Hepatocyte (in vitro differentiated cells): ENCODE measurements around the gene CCDC85C. TPM values are rescaled to one million over a fixed set of nuclear protein-coding genes. Genes with fewer than 3 reads are reported as not detected.
A peak's percentile ranks its signal among the peaks of the same experiment; 100 is the strongest.

Experiments
- DNase-seq: peaks from one replicate; pipeline ENCODE4 v3.0.0-alpha.2; 2016; ENCODE audit warnings: low spot score
- H2AFZ ChIP-seq: fragments of 200-600 bp; sonication (generic); 2 replicates; pipeline ENCODE4 v1.6.0; 2016; ENCODE audit warnings: antibody characterized with exemption, mild to moderate bottlenecking
- H3K27ac ChIP-seq: fragments of 200-600 bp; sonication (generic); 2 replicates; pipeline ENCODE4 v1.5.1; 2016; ENCODE audit warnings: mild to moderate bottlenecking
- H3K27me3 ChIP-seq: fragments of 200-600 bp; sonication (generic); 2 replicates; pipeline ENCODE4 v1.6.1; 2016
- H3K36me3 ChIP-seq: fragments of 200-600 bp; sonication (generic); replicated peaks from 2 replicates; pipeline ENCODE4 v1.5.1; 2016; ENCODE audit warnings: low read depth; ENCODE audit not compliant: insufficient read depth
- H3K4me1 ChIP-seq: fragments of 200-600 bp; sonication (generic); 2 replicates; pipeline ENCODE4 v1.5.1; 2016; ENCODE audit warnings: mild to moderate bottlenecking, moderate library complexity; ENCODE audit not compliant: insufficient read depth
- H3K4me2 ChIP-seq: fragments of 200-600 bp; sonication (generic); 2 replicates; pipeline ENCODE4 v1.6.0; 2016
- H3K4me3 ChIP-seq: fragments of 200-600 bp; sonication (generic); 2 replicates; pipeline ENCODE4 v1.5.1; 2016; ENCODE audit warnings: mild to moderate bottlenecking
- H3K79me2 ChIP-seq: fragments of 200-600 bp; sonication (generic); 2 replicates; pipeline ENCODE4 v1.6.0; 2017; ENCODE audit warnings: mild to moderate bottlenecking
- H3K9me2 ChIP-seq: fragments of 200-600 bp; sonication (generic); replicated peaks from 2 replicates; pipeline ENCODE4 v1.6.0; 2017; ENCODE audit warnings: mild to moderate bottlenecking; ENCODE audit not compliant: insufficient read depth
- H3K9me3 ChIP-seq: fragments of 200-600 bp; sonication (generic); 2 replicates; pipeline ENCODE4 v1.5.1; 2016; ENCODE audit warnings: low read depth, mild to moderate bottlenecking
- H4K20me1 ChIP-seq: fragments of 200-600 bp; sonication (generic); 2 replicates; pipeline ENCODE4 v1.6.0; 2016; ENCODE audit warnings: mild to moderate bottlenecking; ENCODE audit not compliant: insufficient read depth, poor library complexity, severe bottlenecking
- CTCF ChIP-seq: fragments of 200-600 bp; sonication (generic); IDR thresholded peaks from 2 replicates; pipeline ENCODE4 v1.5.1; 2016; ENCODE audit warnings: antibody characterized with exemption, mild to moderate bottlenecking; ENCODE audit not compliant: poor library complexity
- EZH2 ChIP-seq: fragments of 200-600 bp; sonication (generic); IDR thresholded peaks from 2 replicates; pipeline ENCODE4 v1.6.1; 2016; ENCODE audit warnings: antibody characterized with exemption, mild to moderate bottlenecking, borderline replicate concordance
- EZH2phosphoT487 ChIP-seq: fragments of 200-600 bp; sonication (generic); IDR thresholded peaks from one replicate; pipeline ENCODE4 v1.6.1; 2018; ENCODE audit warnings: antibody characterized with exemption, mild to moderate bottlenecking, low read depth, moderate library complexity; ENCODE audit not compliant: unreplicated experiment, severe bottlenecking
- WGBS: methylation state at CpG from one replicate; pipeline ENCODE4 v1.1.6; 2016; ENCODE audit warnings: low lambda C conversion rate; ENCODE audit errors: missing lambda C conversion rate; 5-methylcytosine and 5-hydroxymethylcytosine counted together
- polyA plus RNA-seq: library from polyadenylated mRNA; unstranded; fragments of >200 nt; fragmentation: Nextera tagmentation; extraction: Ambion mirVana; gene quantifications from 2 replicates; pipeline ENCODE4 v1.2.1, GENCODE V29; 2016
- total RNA-seq: library from RNA; depleted of rRNA; stranded (reverse); fragments of >200 nt; gene quantifications from 2 replicates; pipeline ENCODE4 v1.2.3, GENCODE V29; 2014

CCDC85C gene
- total and polyA plus RNA-seq, 2 experiments from 2014 or later: 37.8 to 47.2 TPM

- H2AFZ ChIP-seq: no peak overlapping the region
- no peak for DNase-seq
- H3K79me2 ChIP-seq: no peaks in the 10 kb centered on the region
- no peaks in the 10 kb centered on the region for H3K27me3 ChIP-seq
- no peak overlapping the region for H3K4me2 ChIP-seq
- H3K9me2 ChIP-seq: no peaks in the 10 kb centered on the region
- peak overlapping the region; percentile 41 for H3K27ac ChIP-seq
- H4K20me1 ChIP-seq: no peaks in the 10 kb centered on the region
- H3K36me3 ChIP-seq: no peaks in the 10 kb centered on the region
- peaks cover 19% of the 10 kb centered on the region for H3K4me1 ChIP-seq
- H3K9me3 ChIP-seq: no peaks in the 10 kb centered on the region
- TF ChIP-seq EZH2phosphoT487: no peak
- TF ChIP-seq EZH2: no peak
- TF ChIP-seq CTCF: no peak
- H3K4me3 ChIP-seq: no peak overlapping the region
- 68% methylated on average over 7 of the region's 7 CpGs for WGBS
Observed at GRCh38 chr14:99615497-99616157, 11.6 kb upstream of the CCDC85C start.

- Histone ChIP-seq H3K9me2 (no peaks in the 10 kb centered on the region), H2AFZ (no peak overlapping the region), H3K27me3 (no peaks in the 10 kb centered on the region), H3K27ac (peak overlapping the region; percentile 4), H3K9me3 (no peaks in the 10 kb centered on the region), H4K20me1 (no peaks in the 10 kb centered on the region), H3K4me1 (peaks cover 19% of the 10 kb centered on the region), H3K4me3 (no peak overlapping the region), H3K79me2 (no peaks in the 10 kb centered on the region), H3K4me2 (peak overlapping the region; percentile 39), H3K36me3 (no peaks in the 10 kb centered on the region)
- 67% methylated on average over 8 of the region's 8 CpGs for WGBS
- peak; percentile 56 for DNase-seq
- TF ChIP-seq CTCF (no peak), EZH2phosphoT487 (no peak), EZH2 (no peak)
Observed at GRCh38 chr14:99612738-99613330, 8.8 kb upstream of the CCDC85C start.

- no peaks in the 10 kb centered on the region for H3K79me2 ChIP-seq
- no peaks in the 10 kb centered on the region for H3K36me3 ChIP-seq
- TF ChIP-seq EZH2phosphoT487 (no peak), EZH2 (no peak), CTCF (no peak)
- DNase-seq: peak; percentile 40
- H3K4me3 ChIP-seq: no peak overlapping the region
- 57% methylated on average over 11 of the region's 11 CpGs for WGBS
- H2AFZ ChIP-seq: no peak overlapping the region
- no peaks in the 10 kb centered on the region for H4K20me1 ChIP-seq
- peak overlapping the region; percentile 49 for H3K27ac ChIP-seq
- H3K4me1 ChIP-seq: peaks cover 19% of the 10 kb centered on the region
- H3K27me3 ChIP-seq: no peaks in the 10 kb centered on the region
- H3K4me2 ChIP-seq: peak overlapping the region; percentile 39
- H3K9me2 ChIP-seq: no peaks in the 10 kb centered on the region
- H3K9me3 ChIP-seq: no peaks in the 10 kb centered on the region
Observed at GRCh38 chr14:99612071-99612737, 8.2 kb upstream of the CCDC85C start.
